Trophoblast cell (in vitro differentiated cells and primary cell): ENCODE data around the gene TMEM200B. TPM values are rescaled to one million over a fixed set of nuclear protein-coding genes. Genes with fewer than 3 reads are reported as not detected.

Source experiments
- DNase-seq, 2 donors: peaks; one replicate each; pipeline ENCODE4 v3.0.0-alpha.2; 2016
- H2AFZ ChIP-seq: 2 replicates; pipeline ENCODE4 v1.6.1; 2013; ENCODE audit warnings: low read length, moderate library complexity, mild to moderate bottlenecking; ENCODE audit not compliant: insufficient read depth, poor library complexity
- H2AK5ac ChIP-seq: 2 replicates; pipeline ENCODE4 v1.6.1; 2013; ENCODE audit warnings: mild to moderate bottlenecking, low read length
- H2BK120ac ChIP-seq: 2 replicates; pipeline ENCODE4 v1.6.1; 2013; ENCODE audit warnings: low read length, mild to moderate bottlenecking, moderate library complexity; ENCODE audit not compliant: insufficient read depth, poor library complexity
- H2BK12ac ChIP-seq: 2 replicates; pipeline ENCODE4 v1.6.1; 2013; ENCODE audit warnings: mild to moderate bottlenecking, low read length, moderate library complexity
- H2BK5ac ChIP-seq: 2 replicates; pipeline ENCODE4 v1.6.1; 2013; ENCODE audit warnings: low read length, low read depth, moderate library complexity, mild to moderate bottlenecking; ENCODE audit not compliant: poor library complexity
- H3K14ac ChIP-seq: 2 replicates; pipeline ENCODE4 v1.6.1; 2013; ENCODE audit warnings: mild to moderate bottlenecking, low read length
- H3K18ac ChIP-seq: 2 replicates; pipeline ENCODE4 v1.6.1; 2013; ENCODE audit warnings: mild to moderate bottlenecking, low read length
- H3K23ac ChIP-seq: 2 replicates; pipeline ENCODE4 v1.6.1; 2013; ENCODE audit warnings: low read length
- H3K27ac ChIP-seq: 2 replicates; pipeline ENCODE4 v1.5.1; 2013; ENCODE audit warnings: low read depth, mild to moderate bottlenecking, inconsistent platforms, low read length, moderate library complexity
- H3K27me3 ChIP-seq: 2 replicates; pipeline ENCODE4 v1.6.1; 2013; ENCODE audit warnings: inconsistent platforms, mild to moderate bottlenecking, low read length, moderate library complexity; ENCODE audit not compliant: insufficient read depth
- H3K36me3 ChIP-seq, 2 experiments: 1 replicate in 1 of 2; 2 replicates in 1 of 2; pipeline ENCODE4 v1.6.1; 2013; ENCODE audit warnings: low read length in 2 of 2, mild to moderate bottlenecking in 2 of 2, moderate library complexity in 1 of 2; ENCODE audit not compliant: insufficient read depth in 2 of 2, control insufficient read depth in 1 of 2
- H3K4ac ChIP-seq: 2 replicates; pipeline ENCODE4 v1.6.1; 2013; ENCODE audit warnings: low read depth, mild to moderate bottlenecking, low read length, moderate library complexity
- H3K4me1 ChIP-seq, 2 experiments: 1 replicate in 1 of 2; 2 replicates in 1 of 2; pipeline ENCODE4 v1.6.1; 2013; ENCODE audit warnings: low read length in 2 of 2, mild to moderate bottlenecking in 2 of 2, moderate library complexity in 1 of 2; ENCODE audit not compliant: insufficient read depth in 2 of 2, control insufficient read depth in 1 of 2
- H3K4me2 ChIP-seq: 2 replicates; pipeline ENCODE4 v1.6.1; 2013; ENCODE audit warnings: inconsistent platforms, mild to moderate bottlenecking, low read length, moderate library complexity
- H3K4me3 ChIP-seq: 2 replicates; pipeline ENCODE4 v1.5.1; 2013; ENCODE audit warnings: mild to moderate bottlenecking, low read depth, low read length, inconsistent platforms
- H3K79me1 ChIP-seq: one replicate; pipeline ENCODE4 v1.6.1; 2013; ENCODE audit warnings: low read length
- H3K79me2 ChIP-seq: 2 replicates; pipeline ENCODE4 v1.6.1; 2013; ENCODE audit warnings: low read length, mild to moderate bottlenecking; ENCODE audit not compliant: control insufficient read depth, insufficient read depth, poor library complexity
- H3K9ac ChIP-seq: 2 replicates; pipeline ENCODE4 v1.6.1; 2013; ENCODE audit warnings: mild to moderate bottlenecking, low read length
- H3K9me3 ChIP-seq: 2 replicates; pipeline ENCODE4 v1.6.1; 2013; ENCODE audit warnings: low read depth, mild to moderate bottlenecking, control low read depth, inconsistent platforms, low read length; ENCODE audit not compliant: insufficient read depth
- H4K12ac ChIP-seq: 2 replicates; pipeline ENCODE4 v1.6.1; 2013; ENCODE audit warnings: low read depth, mild to moderate bottlenecking, low read length, moderate library complexity
- H4K8ac ChIP-seq: 2 replicates; pipeline ENCODE4 v1.6.1; 2013; ENCODE audit warnings: low read depth, mild to moderate bottlenecking, low read length, moderate library complexity
- H4K91ac ChIP-seq: one replicate; pipeline ENCODE4 v1.6.1; 2013; ENCODE audit warnings: low read depth, mild to moderate bottlenecking, low read length, moderate library complexity
- WGBS: extraction: QIAGEN DNeasy Blood & Tissue Kit; methylation state at CpG from one replicate; pipeline ENCODE4 v1.1.7; 2013; ENCODE audit warnings: missing lambda C conversion rate; ENCODE audit not compliant: insufficient read length, insufficient coverage; ENCODE audit errors: extremely low coverage; 5-methylcytosine and 5-hydroxymethylcytosine counted together
- polyA plus RNA-seq: library from polyadenylated mRNA; stranded (reverse); fragments of 200-250 nt; gene quantifications from 2 replicates; pipeline ENCODE4 v1.2.3, GENCODE V29; 2013

The TMEM200B gene
- polyA plus RNA-seq = 11.1 and 11.8 TPM in 2 replicates

DNA sequence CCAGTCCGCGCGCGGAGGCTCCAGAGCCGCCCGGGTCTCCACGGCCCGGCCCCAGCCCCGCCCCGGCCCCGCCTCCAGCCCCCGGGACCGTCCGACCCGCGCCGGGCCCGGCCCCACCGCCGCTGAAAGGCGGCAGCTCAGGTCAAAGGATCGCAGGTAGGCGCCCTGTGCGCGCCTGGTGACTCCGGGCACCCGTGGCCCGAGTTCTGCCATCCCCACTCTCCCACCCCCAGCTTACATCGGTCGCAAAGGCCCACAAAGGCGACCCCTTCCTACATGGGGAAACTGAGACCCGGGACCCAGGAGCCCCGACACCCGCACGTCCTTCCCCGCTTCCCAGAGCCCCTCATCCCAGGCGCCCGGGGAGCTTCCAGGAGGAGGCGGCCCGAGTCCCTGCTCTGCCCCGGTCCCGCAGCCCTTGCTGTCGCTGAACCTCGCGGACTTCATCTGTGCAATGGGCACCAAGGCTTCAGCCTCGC lies at the start of gene TMEM200B:
Gene TMEM200B (minus strand): TSS at position 17 of the 479 bp plus-strand sequence. CDS start 2,075 bp downstream, outside the sequence.
- peak within 1 kb of the TSS; percentile 87 for H2BK5ac ChIP-seq
- H3K79me1 ChIP-seq = peaks cover 28% of the 10 kb centered on the region
- H3K4ac ChIP-seq = peak within 1 kb of the TSS; percentile 94
- peak within 1 kb of the TSS; percentile 92 for H3K14ac ChIP-seq
- H3K4me2 ChIP-seq = peak within 1 kb of the TSS; percentile 93
- peak within 1 kb of the TSS; percentile 98 for H4K91ac ChIP-seq
- H3K79me2 ChIP-seq = peaks cover 20% of the 10 kb centered on the region
- WGBS = no CpG with 5 or more reads among the region's 46 CpGs
- H4K12ac ChIP-seq = peak within 1 kb of the TSS; percentile 98
- H2BK12ac ChIP-seq = peak within 1 kb of the TSS; percentile 90
- peak within 1 kb of the TSS; percentile 87 for H2AFZ ChIP-seq
- peak within 1 kb of the TSS; percentile 94 for H3K18ac ChIP-seq
- H3K36me3 ChIP-seq = peaks cover 9 to 10% of the 10 kb centered on the region in 2 experiments
- peak within 1 kb of the TSS; percentile 82 for H3K27ac ChIP-seq
- H2BK120ac ChIP-seq = peak within 1 kb of the TSS; percentile 93
- peak within 1 kb of the TSS; percentile 75 for H4K8ac ChIP-seq
- peaks cover 5% of the 10 kb centered on the region in 2 experiments for H3K4me1 ChIP-seq
- H3K4me3 ChIP-seq = peak within 1 kb of the TSS; percentile 80
- no peak within 1 kb of the TSS for H3K23ac ChIP-seq
- no peaks in the 10 kb centered on the region for H3K9me3 ChIP-seq
- peak within 1 kb of the TSS; percentile 84 for H3K9ac ChIP-seq
- DNase-seq = peak in 1 of 2 donors; percentile 55
- H3K27me3 ChIP-seq = peaks cover 8% of the 10 kb centered on the region
- peak within 1 kb of the TSS; percentile 96 for H2AK5ac ChIP-seq

DNA sequence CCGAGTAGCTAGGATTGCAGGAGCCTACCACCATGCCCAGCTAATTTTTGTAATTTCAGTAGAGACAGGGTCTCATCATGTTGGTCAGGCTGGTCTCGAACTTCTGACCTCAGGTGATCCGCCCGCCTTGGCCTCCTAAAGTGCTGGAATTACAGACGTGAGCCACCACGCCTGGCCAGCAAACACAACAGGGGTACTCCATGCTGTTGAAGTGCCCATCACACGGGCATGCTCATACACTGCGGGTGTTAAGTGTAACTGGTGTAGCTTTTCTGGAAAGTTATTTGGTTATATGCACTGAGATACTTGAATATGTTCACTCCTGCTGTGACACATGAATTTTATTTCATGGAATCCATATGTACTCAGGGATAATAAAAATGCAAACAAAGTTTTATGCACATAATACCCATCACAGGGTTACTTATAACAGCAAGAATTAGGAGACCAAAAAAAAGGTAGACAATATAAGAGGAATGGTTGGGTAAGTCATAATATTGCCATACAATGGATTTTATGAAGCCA lies 48.8 kb upstream of the TMEM200B start:
- Histone ChIP-seq H3K36me3 (peaks cover 3 to 7% of the 10 kb centered on the region in 2 experiments), H3K18ac (no peak overlapping the region), H3K4me2 (no peak overlapping the region), H2BK5ac (no peak overlapping the region), H3K9me3 (no peaks in the 10 kb centered on the region), H3K79me1 (peaks cover 2% of the 10 kb centered on the region), H3K14ac (no peak overlapping the region), H3K4me1 (peaks cover 0 to 3% of the 10 kb centered on the region in 2 experiments), H3K79me2 (peaks cover 15% of the 10 kb centered on the region), H2BK120ac (no peak overlapping the region), H2AK5ac (no peak overlapping the region), H2BK12ac (no peak overlapping the region), H3K4me3 (no peak overlapping the region), H4K12ac (no peak overlapping the region), H4K8ac (no peak overlapping the region), H4K91ac (no peak overlapping the region), H3K27me3 (no peaks in the 10 kb centered on the region), H3K23ac (no peak overlapping the region), H3K4ac (peak overlapping the region; percentile 16), H3K27ac (no peak overlapping the region), H2AFZ (no peak overlapping the region), H3K9ac (no peak overlapping the region)
- DNase-seq = no peak
- WGBS = no CpG with 5 or more reads among the region's 8 CpGs

DNA sequence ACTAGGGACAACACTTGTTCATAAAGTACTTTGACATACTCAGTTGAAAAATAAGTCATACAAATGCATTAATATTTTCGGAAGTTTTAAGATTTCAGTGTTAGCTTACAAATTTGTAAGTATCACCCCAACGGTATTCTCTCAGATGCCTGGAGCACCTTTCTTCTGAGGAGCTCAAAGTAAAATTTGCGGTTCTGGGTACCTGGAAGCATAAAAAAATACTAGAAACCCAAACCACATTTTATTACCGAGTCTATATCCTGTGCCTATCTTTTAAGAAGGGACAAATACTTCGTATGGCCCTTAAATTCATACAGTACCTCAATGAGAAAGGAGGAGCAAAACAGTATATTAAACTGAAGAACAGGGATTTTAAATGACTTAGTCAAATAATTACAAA lies 47.8 kb upstream of the TMEM200B start:
- H3K18ac ChIP-seq = no peak overlapping the region
- peak overlapping the region; percentile 87 for H3K4ac ChIP-seq
- H3K4me2 ChIP-seq = no peak overlapping the region
- H3K27me3 ChIP-seq = no peaks in the 10 kb centered on the region
- H2AK5ac ChIP-seq = no peak overlapping the region
- WGBS = no CpG with 5 or more reads among the region's 5 CpGs
- H3K9ac ChIP-seq = no peak overlapping the region
- H3K9me3 ChIP-seq = no peaks in the 10 kb centered on the region
- H2AFZ ChIP-seq = no peak overlapping the region
- no peak overlapping the region for H2BK5ac ChIP-seq
- no peak overlapping the region for H3K14ac ChIP-seq
- no peak overlapping the region for H2BK12ac ChIP-seq
- peaks cover 5 to 10% of the 10 kb centered on the region in 2 experiments for H3K36me3 ChIP-seq
- no peak overlapping the region for H3K23ac ChIP-seq
- DNase-seq = no peak
- peaks cover 10% of the 10 kb centered on the region for H3K79me2 ChIP-seq
- H3K79me1 ChIP-seq = no peaks in the 10 kb centered on the region
- H3K4me1 ChIP-seq = peaks cover 0 to 1% of the 10 kb centered on the region in 2 experiments
- no peak overlapping the region for H2BK120ac ChIP-seq
- H4K91ac ChIP-seq = no peak overlapping the region
- H4K12ac ChIP-seq = no peak overlapping the region
- no peak overlapping the region for H3K4me3 ChIP-seq
- H3K27ac ChIP-seq = no peak overlapping the region
- no peak overlapping the region for H4K8ac ChIP-seq

DNA sequence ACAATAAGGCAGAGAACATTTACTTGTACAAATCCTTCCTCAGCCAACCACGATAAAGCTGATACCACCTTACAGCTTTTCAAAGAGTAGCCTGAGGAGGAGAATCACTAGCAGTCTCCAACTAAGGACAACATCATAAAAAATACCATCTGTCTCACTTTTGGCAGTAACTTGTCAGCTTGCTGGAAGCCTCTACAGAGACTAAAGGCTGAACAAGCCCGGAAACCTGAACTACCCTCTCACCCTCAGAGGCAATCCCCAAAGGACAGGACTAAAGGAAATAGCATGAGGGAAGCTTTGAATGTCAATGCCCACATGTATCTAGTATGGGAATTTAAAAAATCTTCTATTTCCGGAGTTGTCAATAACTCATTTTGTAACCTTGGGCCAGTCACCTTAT lies 47.4 kb upstream of the TMEM200B start:
- Histone ChIP-seq H3K36me3 (peaks cover 6 to 14% of the 10 kb centered on the region in 2 experiments), H3K14ac (no peak overlapping the region), H3K79me1 (no peaks in the 10 kb centered on the region), H3K79me2 (peaks cover 10% of the 10 kb centered on the region), H3K23ac (no peak overlapping the region), H2BK120ac (no peak overlapping the region), H3K9me3 (no peaks in the 10 kb centered on the region), H3K27ac (no peak overlapping the region), H3K27me3 (no peaks in the 10 kb centered on the region), H3K4ac (peak overlapping the region; percentile 87), H3K4me3 (no peak overlapping the region), H2AK5ac (no peak overlapping the region), H4K12ac (no peak overlapping the region), H3K9ac (no peak overlapping the region), H3K4me2 (no peak overlapping the region), H2BK5ac (no peak overlapping the region), H3K4me1 (peaks cover 0 to 5% of the 10 kb centered on the region in 2 experiments), H4K8ac (no peak overlapping the region), H2AFZ (no peak overlapping the region), H3K18ac (no peak overlapping the region), H2BK12ac (no peak overlapping the region), H4K91ac (no peak overlapping the region)
- no peak for DNase-seq
- WGBS = no CpG with 5 or more reads among the region's 3 CpGs
